Measurements from ENCODE around the gene FOXP2. TPM values are rescaled to one million over a fixed set of nuclear protein-coding genes. Genes with fewer than 3 reads are reported as not detected.

The FOXP2 gene
- total RNA-seq, 1 donor from 2014 or later = 12.1 TPM

DNA sequence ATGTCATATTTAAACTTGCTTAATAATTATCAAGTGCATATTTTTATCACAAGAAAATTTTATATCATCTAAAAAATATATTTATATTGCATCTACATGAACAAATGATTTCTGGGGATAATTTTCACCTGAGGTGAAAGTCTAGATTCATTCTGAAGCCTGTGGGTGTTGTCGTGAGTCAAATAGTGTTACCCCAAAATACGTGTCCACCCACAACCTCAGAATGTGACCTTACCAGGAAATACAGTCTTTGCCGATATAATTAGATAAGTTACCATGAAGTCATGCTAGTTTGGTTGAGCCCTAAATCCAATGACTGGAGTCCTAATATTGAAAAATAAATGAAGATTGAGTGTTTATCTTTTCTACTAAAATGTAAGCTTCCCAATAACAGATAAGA lies 304.2 kb downstream of the FOXP2 start:
- no peak overlapping the region for H3K4me3 Mint-ChIP-seq (ENCODE audit: unreplicated experiment)
- H3K27me3 Mint-ChIP-seq (ENCODE audit: low read depth) = no peaks in the 10 kb centered on the region
- TF ChIP-seq, protein P1, sequence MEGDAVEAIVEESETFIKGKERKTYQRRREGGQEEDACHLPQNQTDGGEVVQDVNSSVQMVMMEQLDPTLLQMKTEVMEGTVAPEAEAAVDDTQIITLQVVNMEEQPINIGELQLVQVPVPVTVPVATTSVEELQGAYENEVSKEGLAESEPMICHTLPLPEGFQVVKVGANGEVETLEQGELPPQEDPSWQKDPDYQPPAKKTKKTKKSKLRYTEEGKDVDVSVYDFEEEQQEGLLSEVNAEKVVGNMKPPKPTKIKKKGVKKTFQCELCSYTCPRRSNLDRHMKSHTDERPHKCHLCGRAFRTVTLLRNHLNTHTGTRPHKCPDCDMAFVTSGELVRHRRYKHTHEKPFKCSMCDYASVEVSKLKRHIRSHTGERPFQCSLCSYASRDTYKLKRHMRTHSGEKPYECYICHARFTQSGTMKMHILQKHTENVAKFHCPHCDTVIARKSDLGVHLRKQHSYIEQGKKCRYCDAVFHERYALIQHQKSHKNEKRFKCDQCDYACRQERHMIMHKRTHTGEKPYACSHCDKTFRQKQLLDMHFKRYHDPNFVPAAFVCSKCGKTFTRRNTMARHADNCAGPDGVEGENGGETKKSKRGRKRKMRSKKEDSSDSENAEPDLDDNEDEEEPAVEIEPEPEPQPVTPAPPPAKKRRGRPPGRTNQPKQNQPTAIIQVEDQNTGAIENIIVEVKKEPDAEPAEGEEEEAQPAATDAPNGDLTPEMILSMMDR (IDR thresholded peaks at IDR 0.05) = no peak
- no peaks in the 10 kb centered on the region for H3K4me1 Mint-ChIP-seq (ENCODE audit: low read depth)
- H3K27ac Mint-ChIP-seq (ENCODE audit: unreplicated experiment) = no peak overlapping the region
- no peaks in the 10 kb centered on the region for H3K36me3 Mint-ChIP-seq (ENCODE audit: low read depth)
- DNase-seq (ENCODE audit: low spot score) = no peak
- H3K9me3 Mint-ChIP-seq (ENCODE audit: low read depth) = no peaks in the 10 kb centered on the region

DNA sequence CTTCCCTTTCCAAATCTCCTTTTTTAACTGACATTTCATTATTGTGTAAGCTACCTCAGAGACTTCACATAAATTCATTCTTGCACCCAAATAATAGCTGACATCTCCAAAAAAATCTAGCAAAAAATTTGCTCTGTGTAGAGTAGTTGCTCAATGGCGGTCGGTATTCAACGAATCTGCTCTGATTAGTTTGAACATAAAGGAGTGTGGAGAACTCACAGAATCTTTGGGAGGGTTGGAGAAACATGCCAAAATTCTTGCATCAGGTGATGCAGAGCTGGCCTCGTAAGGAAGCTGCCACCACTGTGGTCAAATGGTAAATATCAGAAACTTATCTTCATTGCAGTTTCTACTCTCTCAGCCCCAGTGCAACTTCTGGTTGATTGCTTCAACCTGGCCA lies 306.1 kb downstream of the FOXP2 start:
- Mint-ChIP-seq H3K9me3 (ENCODE audit: low read depth) (no peaks in the 10 kb centered on the region), H3K4me1 (ENCODE audit: low read depth) (no peaks in the 10 kb centered on the region), H3K27me3 (ENCODE audit: low read depth) (no peaks in the 10 kb centered on the region), H3K36me3 (ENCODE audit: low read depth) (no peaks in the 10 kb centered on the region), H3K27ac (ENCODE audit: unreplicated experiment) (no peak overlapping the region), H3K4me3 (ENCODE audit: unreplicated experiment) (no peak overlapping the region)
- DNase-seq (ENCODE audit: low spot score) = no peak
- TF ChIP-seq, protein P1 (IDR thresholded peaks at IDR 0.05) = no peak

DNA sequence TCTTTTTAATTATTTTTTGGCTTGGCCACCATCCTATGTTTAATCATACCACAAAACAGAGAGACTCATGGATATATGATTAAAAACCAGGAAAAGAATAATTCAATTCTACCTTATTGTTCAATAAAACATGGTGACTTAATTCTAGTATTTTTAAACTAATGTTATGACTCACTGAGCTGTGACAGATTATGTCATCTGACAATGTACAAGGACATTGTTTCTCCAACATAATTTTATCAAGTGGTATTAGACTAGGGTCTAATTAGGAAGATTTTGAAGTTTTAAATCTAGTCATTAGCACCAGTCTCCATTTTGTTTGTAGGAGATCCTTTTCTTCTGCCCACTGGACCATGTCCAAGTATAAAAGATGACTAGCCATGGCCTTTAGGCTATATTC lies 307.9 kb downstream of the FOXP2 start:
- no peaks in the 10 kb centered on the region for H3K36me3 Mint-ChIP-seq (ENCODE audit: low read depth)
- DNase-seq (ENCODE audit: low spot score) = no peak
- no peaks in the 10 kb centered on the region for H3K4me1 Mint-ChIP-seq (ENCODE audit: low read depth)
- H3K27me3 Mint-ChIP-seq (ENCODE audit: low read depth) = no peaks in the 10 kb centered on the region
- no peaks in the 10 kb centered on the region for H3K9me3 Mint-ChIP-seq (ENCODE audit: low read depth)
- no peak overlapping the region for H3K4me3 Mint-ChIP-seq (ENCODE audit: unreplicated experiment)
- TF ChIP-seq, protein P1 (IDR thresholded peaks at IDR 0.05) = no peak
- H3K27ac Mint-ChIP-seq (ENCODE audit: unreplicated experiment) = no peak overlapping the region

DNA sequence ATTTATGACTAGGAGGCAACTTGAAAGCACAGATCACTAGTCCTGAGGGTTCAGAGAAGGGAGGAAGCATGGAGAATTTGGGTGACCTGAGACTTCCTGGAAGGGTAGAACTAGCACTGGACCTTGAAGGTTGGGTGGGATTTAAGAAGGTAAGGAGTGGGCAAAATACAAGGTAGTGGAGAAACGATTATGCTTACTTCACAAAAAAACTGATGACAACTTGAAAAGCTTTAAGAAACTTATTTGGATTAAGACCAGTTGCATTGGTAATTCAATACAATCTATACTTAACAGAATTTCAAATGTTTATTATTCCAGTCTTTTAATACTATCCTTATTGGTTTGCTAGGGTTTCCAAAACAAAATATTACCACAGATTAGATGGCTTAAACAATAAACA lies 308.7 kb downstream of the FOXP2 start:
- H3K27ac Mint-ChIP-seq (ENCODE audit: unreplicated experiment) = no peak overlapping the region
- H3K4me3 Mint-ChIP-seq (ENCODE audit: unreplicated experiment) = no peak overlapping the region
- TF ChIP-seq, protein P1 (IDR thresholded peaks at IDR 0.05) = no peak
- H3K9me3 Mint-ChIP-seq (ENCODE audit: low read depth) = no peaks in the 10 kb centered on the region
- no peak for DNase-seq (ENCODE audit: low spot score)
- no peaks in the 10 kb centered on the region for H3K27me3 Mint-ChIP-seq (ENCODE audit: low read depth)
- H3K4me1 Mint-ChIP-seq (ENCODE audit: low read depth) = no peaks in the 10 kb centered on the region
- H3K36me3 Mint-ChIP-seq (ENCODE audit: low read depth) = no peaks in the 10 kb centered on the region

DNA sequence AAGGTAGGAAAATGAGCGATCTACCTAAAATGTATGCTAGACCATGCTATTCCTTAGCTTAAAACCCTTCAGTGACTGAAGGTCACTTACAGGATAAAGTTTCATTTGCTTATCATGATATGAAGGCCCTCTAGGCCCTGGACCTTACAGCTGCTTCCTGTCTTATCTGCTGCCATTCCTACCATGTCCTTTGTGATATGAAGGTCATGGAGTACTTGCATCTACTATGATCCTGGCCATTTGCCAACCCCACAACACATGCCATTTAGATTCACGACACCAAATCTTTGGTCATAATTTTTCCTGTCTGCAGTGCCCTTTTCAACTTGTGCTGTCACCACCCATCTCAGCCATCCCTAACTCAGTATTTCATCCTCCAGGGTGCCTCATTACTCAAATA lies 325.5 kb downstream of the FOXP2 start:
- TF ChIP-seq, protein P1 (IDR thresholded peaks at IDR 0.05) = no peak
- Mint-ChIP-seq H3K4me1 (ENCODE audit: low read depth) (no peaks in the 10 kb centered on the region), H3K36me3 (ENCODE audit: low read depth) (no peaks in the 10 kb centered on the region), H3K4me3 (ENCODE audit: unreplicated experiment) (no peak overlapping the region), H3K27me3 (ENCODE audit: low read depth) (peaks cover 2% of the 10 kb centered on the region), H3K27ac (ENCODE audit: unreplicated experiment) (no peak overlapping the region), H3K9me3 (ENCODE audit: low read depth) (no peaks in the 10 kb centered on the region)
- no peak for DNase-seq (ENCODE audit: low spot score)

All from chondrocyte (in vitro differentiated cells).